ENCODE measurements around the gene FBXO24.
"Not testable (repeated sequence)": the region's sequence is repeated elsewhere in the genome, so short reads cannot be mapped to it uniquely, and the experiment has no call there.

The FBXO24 gene

GRCh38 chr7:100561491-100562194 lies 24.5 kb upstream of the FBXO24 start:
- DNase-seq: no peak

GRCh38 chr7:100562195-100563099 lies 23.7 kb upstream of the FBXO24 start:
- DNase-seq: no peak

- no peak for DNase-seq
These were observed 23.0 kb upstream of the FBXO24 start for GRCh38 chr7:100563100-100563564.

GRCh38 chr7:100563809-100564400 lies 22.2 kb upstream of the FBXO24 start:
- DNase-seq: peak; percentile 32

- not testable (repeated sequence) for DNase-seq
These were observed 21.7 kb upstream of the FBXO24 start for GRCh38 chr7:100564405-100564804.

GRCh38 chr7:100565133-100565571 lies 21.0 kb upstream of the FBXO24 start:
- DNase-seq: no peak

DNA sequence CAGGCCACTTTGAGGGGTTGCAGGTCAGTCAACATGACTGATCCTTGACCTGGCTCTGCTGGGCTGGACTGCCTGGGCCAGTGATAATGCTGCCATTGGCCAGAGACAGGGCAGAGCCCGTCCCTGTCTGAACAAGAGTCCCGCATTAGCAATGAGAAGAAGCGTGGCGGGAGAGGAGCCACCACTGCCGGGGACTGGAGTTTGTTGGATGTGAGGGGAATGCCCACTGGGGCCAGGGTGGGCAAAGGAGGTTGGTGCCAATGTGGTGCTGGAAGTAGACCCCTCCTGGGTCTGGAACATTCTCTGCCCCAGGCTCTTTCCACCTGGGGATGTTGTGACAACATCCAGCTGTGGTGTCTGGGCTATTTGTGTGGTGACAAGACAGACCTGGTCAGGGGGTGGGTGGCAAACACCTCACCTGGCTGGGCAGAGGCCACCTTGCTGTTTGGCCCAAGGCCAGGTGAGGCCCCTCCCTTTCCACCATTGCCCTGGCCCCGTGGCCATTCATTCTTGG lies 20.1 kb upstream of the FBXO24 start:
- DNase-seq: no peak

DNA sequence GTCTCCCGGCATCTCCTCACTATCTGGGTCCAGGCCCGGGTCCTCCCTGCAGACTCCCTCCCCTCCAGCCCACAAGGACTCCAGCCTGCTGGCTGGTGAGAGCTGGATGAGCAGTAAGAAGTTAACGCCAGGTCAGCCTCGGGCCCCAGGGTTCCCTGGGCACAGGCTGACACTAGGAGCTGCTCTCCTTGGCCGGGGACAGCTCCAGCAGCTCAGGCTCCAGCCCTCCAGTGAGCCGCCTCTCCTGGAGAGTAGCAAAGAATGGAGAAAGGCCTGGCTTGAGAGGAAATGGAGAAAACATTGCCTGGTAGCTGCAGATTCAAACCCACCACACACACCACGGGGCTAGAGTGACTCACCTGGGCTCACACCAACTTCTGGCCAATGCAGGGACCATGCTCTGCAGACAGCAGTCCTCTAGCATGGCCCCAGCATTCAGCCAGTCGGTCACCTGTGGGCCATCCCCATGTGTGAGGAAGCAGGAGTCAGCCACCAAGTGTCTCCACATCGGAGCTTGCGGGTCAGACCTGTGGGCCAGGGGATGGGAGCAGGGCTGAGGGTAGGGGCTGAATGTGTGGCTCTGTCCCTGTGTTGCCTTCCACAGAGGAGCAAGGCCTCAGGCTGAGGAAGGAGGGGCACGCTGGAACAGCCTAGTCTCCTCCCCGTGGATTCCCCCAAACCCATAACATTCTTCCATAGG lies 18.9 kb upstream of the FBXO24 start:
- no peak for DNase-seq

GRCh38 chr7:100567751-100568175 lies 18.4 kb upstream of the FBXO24 start:
- no peak for DNase-seq

- no peak for DNase-seq
These were observed 17.8 kb upstream of the FBXO24 start for GRCh38 chr7:100568176-100568895.

- peak; percentile 41 for DNase-seq
These were observed 17.0 kb upstream of the FBXO24 start for GRCh38 chr7:100568896-100569844.

DNA sequence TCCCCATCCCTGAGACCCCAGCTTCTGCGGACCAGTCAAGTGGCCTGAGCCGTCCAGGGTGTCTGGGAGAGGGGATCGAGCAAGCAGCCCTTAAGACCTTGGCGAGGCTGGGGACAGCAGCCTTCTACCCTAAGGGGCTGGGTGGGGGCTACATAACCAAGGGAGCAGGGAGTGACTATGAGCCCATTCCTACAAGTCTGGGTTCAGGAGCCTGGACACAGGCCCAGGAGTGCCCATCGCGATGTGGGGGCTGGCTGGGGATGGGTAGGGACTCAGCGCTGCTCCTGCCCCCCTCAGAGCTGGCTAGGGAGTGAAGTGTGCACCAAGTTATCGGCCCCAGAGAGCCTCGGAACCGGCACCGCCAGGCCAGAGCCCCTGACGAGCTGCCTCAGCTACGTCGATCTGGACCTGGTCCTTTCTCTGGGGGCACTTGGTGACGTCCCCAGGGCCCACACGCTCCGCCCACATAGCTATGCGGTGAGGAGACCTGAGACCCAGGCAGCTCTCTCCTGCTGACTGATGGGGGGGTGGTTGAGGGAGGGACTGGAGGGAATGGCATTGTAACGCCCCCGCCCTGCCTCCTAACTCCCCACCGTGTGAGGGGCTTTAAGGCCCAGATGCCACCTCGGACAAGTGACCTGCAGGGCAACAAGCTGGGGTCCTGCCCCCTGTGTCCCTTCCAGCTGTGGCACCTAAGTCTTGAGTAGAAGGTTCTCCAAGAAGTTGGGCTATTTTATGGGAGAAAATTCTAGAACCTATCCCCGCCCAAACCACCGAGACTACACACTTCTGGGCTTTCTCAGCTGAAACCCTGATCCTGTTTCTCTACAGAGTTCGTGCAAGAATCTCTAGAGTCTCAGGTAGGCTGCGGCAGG lies 14.9 kb upstream of the FBXO24 start:
- DNase-seq: no peak

DNA sequence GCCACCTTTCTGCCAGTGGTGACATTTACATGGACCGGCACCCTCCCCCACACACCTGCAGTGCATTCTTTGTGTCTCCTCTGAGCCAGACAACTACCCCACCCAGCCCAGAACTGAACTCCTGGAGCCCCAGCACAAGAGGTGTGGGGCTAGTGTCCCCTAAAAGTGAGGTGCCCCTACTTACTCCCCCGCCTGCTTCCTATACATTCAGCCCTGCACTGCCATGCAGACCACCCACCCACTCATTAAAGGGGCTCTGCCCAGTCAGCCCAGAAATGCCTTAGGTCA lies 14.4 kb upstream of the FBXO24 start:
- no peak for DNase-seq

- DNase-seq: no peak
These were observed 13.7 kb upstream of the FBXO24 start for GRCh38 chr7:100572281-100572948.

GRCh38 chr7:100572949-100573675 lies 13.0 kb upstream of the FBXO24 start:
- DNase-seq: no peak

- DNase-seq: no peak
These were observed 12.3 kb upstream of the FBXO24 start, which contains the start of gene SAP25 for GRCh38 chr7:100573691-100574361. TSS of gene SAP25 (minus strand) at chr7:100573900. CDS start at chr7:100573742, 158 bp downstream.

DNA sequence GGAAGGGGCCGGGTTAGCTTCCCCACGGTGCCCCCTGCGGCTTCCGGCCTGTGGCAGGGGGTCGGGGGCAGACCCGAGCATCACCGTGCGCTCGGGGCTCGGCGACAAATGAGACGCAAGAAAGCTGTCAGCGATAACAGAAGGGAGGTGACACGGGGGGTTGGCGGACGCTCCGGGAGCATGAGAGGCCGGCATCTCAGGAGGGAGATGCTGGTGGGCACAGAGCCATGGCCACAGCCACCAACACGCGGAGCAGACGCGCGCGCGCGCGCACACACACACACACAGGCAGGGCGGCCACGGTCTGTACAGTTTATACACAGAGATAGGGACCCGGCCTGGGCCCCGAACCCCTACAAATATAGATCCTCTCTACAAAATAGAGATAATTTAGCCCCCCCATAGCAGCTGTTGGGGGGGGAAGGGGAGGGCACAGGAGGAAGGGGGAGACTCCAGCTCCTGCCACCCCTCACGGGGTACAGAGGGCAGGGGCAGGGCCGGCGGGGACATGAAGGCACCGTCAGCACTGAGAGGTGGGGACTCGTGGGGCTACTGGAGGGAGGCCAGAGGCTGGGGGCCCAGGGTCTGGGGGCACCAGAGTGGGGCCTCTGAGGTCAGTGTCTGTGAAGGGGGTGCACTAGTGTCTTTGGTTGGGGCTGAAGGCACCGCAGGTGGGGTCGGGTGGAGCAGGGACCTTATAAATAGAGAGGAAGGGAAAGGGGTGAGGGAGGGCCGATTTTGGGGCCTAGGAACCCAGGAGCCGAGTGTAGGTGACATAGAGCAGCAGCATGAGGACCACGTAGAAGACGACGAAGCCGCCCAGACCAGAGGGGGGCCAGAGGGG lies 11.5 kb upstream of the FBXO24 start:
- no peak for DNase-seq

Measured in NCI-H526 treated with DMSO at 0.1 percent for 48 hours (cell line).